ENCODE measurements around the gene LGALS7.
A peak's percentile ranks its signal among the peaks of the same experiment; 100 is the strongest.

LGALS7 gene

DNA sequence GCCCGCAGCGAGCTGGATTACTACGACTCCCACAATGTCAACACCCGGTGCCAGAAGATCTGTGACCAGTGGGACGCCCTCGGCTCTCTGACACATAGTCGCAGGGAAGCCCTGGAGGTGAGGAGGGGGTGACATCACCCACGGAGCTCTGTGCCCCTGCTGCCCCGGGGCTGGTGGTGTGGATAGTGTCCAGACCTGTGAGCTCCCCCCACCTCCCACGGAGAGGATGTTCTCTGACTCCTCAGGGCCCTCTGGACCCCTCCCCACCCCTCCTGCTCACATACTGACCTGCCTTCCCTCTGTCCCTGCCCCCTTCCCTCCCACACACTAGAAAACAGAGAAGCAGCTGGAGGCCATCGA, 49.7 kb downstream of the LGALS7 start:
- Mint-ChIP-seq H3K4me1 (peaks cover 11% of the 10 kb centered on the region), H3K36me3 (ENCODE audit: low read depth) (peaks cover 12% of the 10 kb centered on the region), H3K4me3 (no peak overlapping the region), H3K27ac (peak overlapping the region; percentile 95), H3K27me3 (ENCODE audit: low read depth, poor library complexity) (no peaks in the 10 kb centered on the region), H3K9me3 (no peaks in the 10 kb centered on the region)
- TF ChIP-seq, protein P1, sequence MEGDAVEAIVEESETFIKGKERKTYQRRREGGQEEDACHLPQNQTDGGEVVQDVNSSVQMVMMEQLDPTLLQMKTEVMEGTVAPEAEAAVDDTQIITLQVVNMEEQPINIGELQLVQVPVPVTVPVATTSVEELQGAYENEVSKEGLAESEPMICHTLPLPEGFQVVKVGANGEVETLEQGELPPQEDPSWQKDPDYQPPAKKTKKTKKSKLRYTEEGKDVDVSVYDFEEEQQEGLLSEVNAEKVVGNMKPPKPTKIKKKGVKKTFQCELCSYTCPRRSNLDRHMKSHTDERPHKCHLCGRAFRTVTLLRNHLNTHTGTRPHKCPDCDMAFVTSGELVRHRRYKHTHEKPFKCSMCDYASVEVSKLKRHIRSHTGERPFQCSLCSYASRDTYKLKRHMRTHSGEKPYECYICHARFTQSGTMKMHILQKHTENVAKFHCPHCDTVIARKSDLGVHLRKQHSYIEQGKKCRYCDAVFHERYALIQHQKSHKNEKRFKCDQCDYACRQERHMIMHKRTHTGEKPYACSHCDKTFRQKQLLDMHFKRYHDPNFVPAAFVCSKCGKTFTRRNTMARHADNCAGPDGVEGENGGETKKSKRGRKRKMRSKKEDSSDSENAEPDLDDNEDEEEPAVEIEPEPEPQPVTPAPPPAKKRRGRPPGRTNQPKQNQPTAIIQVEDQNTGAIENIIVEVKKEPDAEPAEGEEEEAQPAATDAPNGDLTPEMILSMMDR (IDR thresholded peaks at IDR 0.05) = no peak
- no peak for DNase-seq

DNA sequence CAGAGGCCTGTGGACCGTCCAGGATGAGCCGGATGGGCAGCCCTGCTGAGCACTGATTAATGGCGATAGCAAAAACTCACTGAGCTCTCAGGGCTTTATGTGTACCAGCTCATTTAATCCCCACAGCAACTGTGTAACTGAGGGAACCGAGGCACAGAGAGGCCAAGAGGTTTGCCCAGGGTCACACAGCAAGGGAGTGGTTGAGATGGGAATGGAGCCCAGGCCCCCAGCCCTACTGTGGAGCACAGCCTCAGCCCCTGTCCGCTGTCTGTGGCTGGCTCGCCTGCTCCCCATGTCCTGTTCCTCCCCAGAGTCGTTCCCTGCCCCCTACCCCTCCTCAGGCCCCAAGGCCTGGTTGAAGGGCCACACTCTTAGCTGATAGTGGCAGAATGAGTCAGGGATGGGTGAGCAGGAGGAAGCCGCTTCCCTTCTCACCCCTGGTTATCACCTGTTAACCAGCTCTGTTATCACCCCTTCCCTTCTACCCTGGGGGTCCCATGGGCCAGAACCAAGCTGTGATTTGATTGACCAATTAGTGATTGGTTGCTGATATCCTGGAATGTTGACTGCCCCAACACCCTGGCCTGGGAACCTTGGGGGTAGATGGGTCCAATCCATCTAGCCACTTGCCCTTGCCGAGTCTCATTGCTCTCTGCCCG, 50.2 kb downstream of the LGALS7 start:
- Mint-ChIP-seq H3K27me3 (ENCODE audit: low read depth, poor library complexity) (no peaks in the 10 kb centered on the region), H3K4me1 (peaks cover 12% of the 10 kb centered on the region), H3K36me3 (ENCODE audit: low read depth) (peaks cover 12% of the 10 kb centered on the region), H3K27ac (peak overlapping the region; percentile 95), H3K4me3 (no peak overlapping the region), H3K9me3 (no peaks in the 10 kb centered on the region)
- TF ChIP-seq, protein P1 (IDR thresholded peaks at IDR 0.05) = no peak
- no peak for DNase-seq

DNA sequence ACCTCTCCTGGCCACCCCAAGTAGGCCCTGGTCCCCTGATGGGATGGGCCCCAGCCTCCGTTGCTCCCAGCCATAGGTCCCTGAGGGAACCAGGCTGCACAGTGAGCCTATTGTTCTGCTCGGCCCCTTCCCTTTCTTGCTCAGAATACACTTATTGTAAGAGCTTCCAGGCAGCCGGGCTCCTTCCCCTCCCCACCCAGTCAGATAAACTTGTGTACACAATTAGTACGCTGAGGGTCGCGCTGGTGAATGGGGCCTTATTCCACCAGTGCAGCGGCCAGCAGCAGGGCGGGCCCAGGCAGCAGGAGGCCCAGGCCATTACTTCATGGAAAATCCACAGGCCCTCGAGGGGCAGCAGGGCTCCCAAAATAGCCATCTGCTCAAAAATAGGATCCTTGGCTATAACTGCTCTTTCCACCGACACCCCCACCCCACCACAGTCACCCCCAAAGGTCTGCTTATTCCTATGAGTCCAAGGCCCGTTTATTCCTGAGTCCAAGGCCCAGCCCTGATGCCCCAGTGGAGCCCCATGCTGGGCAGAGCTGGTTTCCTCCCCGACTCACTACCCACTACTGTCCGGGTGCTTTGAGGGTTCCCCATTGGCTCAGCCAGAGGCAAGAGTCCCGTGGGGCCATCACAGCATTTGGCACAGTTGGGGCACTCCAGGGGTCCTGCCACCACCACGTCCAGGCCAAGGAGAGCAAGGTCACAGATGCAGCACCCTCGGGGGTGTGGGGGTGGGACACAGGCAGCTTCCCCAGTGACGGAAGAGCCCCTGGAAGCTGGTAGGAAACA, 51.1 kb downstream of the LGALS7 start:
- H3K36me3 Mint-ChIP-seq (ENCODE audit: low read depth) = peaks cover 12% of the 10 kb centered on the region
- no peaks in the 10 kb centered on the region for H3K9me3 Mint-ChIP-seq
- peaks cover 12% of the 10 kb centered on the region for H3K4me1 Mint-ChIP-seq
- peak overlapping the region; percentile 45 for H3K27ac Mint-ChIP-seq
- H3K4me3 Mint-ChIP-seq = no peak overlapping the region
- H3K27me3 Mint-ChIP-seq (ENCODE audit: low read depth, poor library complexity) = no peaks in the 10 kb centered on the region
- no peak for DNase-seq
- TF ChIP-seq, protein P1 (IDR thresholded peaks at IDR 0.05) = no peak

DNA sequence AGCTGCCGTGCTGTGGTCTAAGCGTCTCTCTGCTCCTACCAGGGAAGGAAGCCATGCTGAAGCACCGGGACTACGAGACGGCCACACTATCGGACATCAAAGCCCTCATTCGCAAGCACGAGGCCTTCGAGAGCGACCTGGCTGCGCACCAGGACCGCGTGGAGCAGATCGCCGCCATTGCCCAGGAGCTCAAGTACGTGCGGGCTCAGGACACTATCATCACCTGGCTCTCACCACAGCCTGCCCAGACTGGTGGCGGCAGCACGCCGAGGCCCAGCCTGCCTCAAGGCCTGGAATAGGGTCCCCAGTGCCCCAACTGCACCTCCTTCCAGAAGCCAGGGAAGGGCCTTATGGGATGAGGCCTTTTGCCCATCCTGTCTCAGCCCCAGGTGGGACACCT, 51.8 kb downstream of the LGALS7 start:
- Mint-ChIP-seq H3K4me1 (peaks cover 12% of the 10 kb centered on the region), H3K9me3 (no peaks in the 10 kb centered on the region), H3K27me3 (ENCODE audit: low read depth, poor library complexity) (no peaks in the 10 kb centered on the region), H3K27ac (peak overlapping the region; percentile 42), H3K36me3 (ENCODE audit: low read depth) (peaks cover 8% of the 10 kb centered on the region), H3K4me3 (no peak overlapping the region)
- TF ChIP-seq, protein P1 (IDR thresholded peaks at IDR 0.05) = no peak
- DNase-seq = no peak
